HepG2 (cell line): ENCODE measurements around the gene SRR. TPM values are rescaled to one million over a fixed set of nuclear protein-coding genes. Genes with fewer than 3 reads are reported as not detected.

Source experiments
- ATAC-seq: fragments of 200-7000 bp; cut with Tn5 transposase; 3 replicates; pipeline ENCODE4 v1.9.1; 2020; ENCODE audit warnings: mild to moderate bottlenecking, moderate library complexity
- BruUV-seq: library from RNA; stranded (reverse); fragments of 400-500 nt; replicated peaks from 2 replicates; lab custom pipeline; 2021; lab: Mats Ljungman, UMichigan
- CTCF ChIA-PET: fragments of 300-600 bp; formaldehyde crosslinking; extraction: SDS; loops from one replicate; lab custom pipeline; 2021; ENCODE audit warnings: low total read pairs, inconsistent platforms, low intra/inter-chr PET ratio; lab: Yijun Ruan, JAX
- POLR2A ChIA-PET: fragments of 350-600 bp; sonication (Branson Sonifier 250); formaldehyde crosslinking; loops from one replicate; lab custom pipeline; 2020; ENCODE audit warnings: antibody characterized with exemption, inconsistent platforms; lab: Yijun Ruan, JAX
- DNase-seq: peaks from one replicate; pipeline ENCODE4 v3.0.0-alpha.2; 2015; ENCODE audit warnings: low spot score
- FAIRE-seq: peaks from 3 replicates; lab custom pipeline; 2011; peaks lifted over from hg19 to GRCh38; lab: Jason Lieb, UNC
- H2AFZ ChIP-seq: one replicate; pipeline ENCODE4 v1.6.1; 2011; ENCODE audit warnings: low read length, inconsistent platforms
- H3K27ac ChIP-seq: fragments of 300-600 bp; 3 replicates; pipeline ENCODE4 v1.8.0; 2011; ENCODE audit warnings: mixed run types, mild to moderate bottlenecking, mixed read lengths, low read length, inconsistent platforms; ENCODE audit not compliant: insufficient read depth; ENCODE audit errors: extremely low read length
- H3K27me3 ChIP-seq, 2 experiments: fragments of 200-600 bp in 1 of 2; 2 replicates in 1 of 2; 3 replicates in 1 of 2; pipeline versions ENCODE4 v1.6.0 to v1.8.0; 2011; ENCODE audit warnings: low read length in 2 of 2, mild to moderate bottlenecking in 2 of 2, moderate library complexity in 2 of 2, inconsistent platforms in 1 of 2; ENCODE audit not compliant: insufficient read depth in 2 of 2, control insufficient read depth in 1 of 2
- H3K36me3 ChIP-seq, 2 experiments: fragments of 200-600 bp in 1 of 2; replicated peaks in 1 of 2; 2 replicates in 1 of 2; 3 replicates in 1 of 2; pipeline versions ENCODE4 v1.5.1 to v1.8.0; 2011; ENCODE audit warnings: low read length in 2 of 2, inconsistent platforms in 1 of 2; ENCODE audit not compliant: insufficient read depth in 2 of 2, control insufficient read depth in 1 of 2
- H3K4me1 ChIP-seq: 2 replicates; pipeline ENCODE4 v1.5.1; 2012; ENCODE audit warnings: low read length, inconsistent platforms; ENCODE audit not compliant: insufficient read depth
- H3K4me2 ChIP-seq: 2 replicates; pipeline ENCODE4 v1.6.0; 2011; ENCODE audit warnings: low read depth, low read length, inconsistent platforms
- H3K4me3 ChIP-seq, 3 experiments: fragments of 200-600 bp in 1 of 3; sonication (generic), shearing (Covaris generic) in 1 of 3; replicated peaks in 1 of 3; 2 replicates each; pipeline ENCODE4 v1.5.1; 2011 to 2016; ENCODE audit warnings: low read length in 3 of 3, inconsistent platforms in 2 of 3, low read depth in 2 of 3, mild to moderate bottlenecking in 2 of 3, control low read depth in 1 of 3, mixed read lengths in 1 of 3; ENCODE audit not compliant: insufficient read depth in 1 of 3
- H3K79me2 ChIP-seq: one replicate; pipeline ENCODE4 v1.6.1; 2011; ENCODE audit warnings: low read length, inconsistent platforms; ENCODE audit not compliant: insufficient read depth
- H3K9ac ChIP-seq: 2 replicates; pipeline ENCODE4 v1.6.0; 2011; ENCODE audit warnings: mild to moderate bottlenecking, low read depth, low read length, inconsistent platforms; ENCODE audit not compliant: insufficient read depth
- H3K9me3 ChIP-seq: 2 replicates; pipeline ENCODE4 v1.5.1; 2012; ENCODE audit warnings: mild to moderate bottlenecking, low read length
- H4K20me1 ChIP-seq: 2 replicates; pipeline ENCODE4 v1.6.0; 2011; ENCODE audit warnings: inconsistent platforms, mild to moderate bottlenecking, low read length, moderate library complexity; ENCODE audit not compliant: insufficient read depth
- ATAD3A ChIP-seq: sonication (generic); formaldehyde crosslinking; IDR thresholded peaks from 2 replicates; pipeline ENCODE4 v1.4.0; 2020; ENCODE audit warnings: missing genetic modification reagents
- CEBPB ChIP-seq: IDR thresholded peaks from 2 replicates; pipeline ENCODE4 v1.6.1; 2011; ENCODE audit warnings: low read depth, low read length, improper control_type of control experiment, borderline replicate concordance
- DDIT3 ChIP-seq: sonication (generic); formaldehyde crosslinking; IDR thresholded peaks from 2 replicates; pipeline ENCODE4 v1.4.0; 2020; ENCODE audit warnings: mild to moderate bottlenecking, missing genetic modification reagents
- HBP1 ChIP-seq: IDR thresholded peaks from 2 replicates; pipeline ENCODE4 v1.6.1; 2016; ENCODE audit warnings: low read depth, control low read depth
- IKZF4 ChIP-seq: sonication (generic); formaldehyde crosslinking; IDR thresholded peaks from 2 replicates; pipeline ENCODE4 v1.5.1; 2020; ENCODE audit warnings: borderline replicate concordance, mild to moderate bottlenecking, low read depth, missing genetic modification reagents; ENCODE audit errors: not compliant biosample characterization
- MXD1 ChIP-seq: sonication (generic); formaldehyde crosslinking; IDR thresholded peaks from 2 replicates; pipeline ENCODE4 v1.4.0; 2020; ENCODE audit warnings: mild to moderate bottlenecking, missing genetic modification reagents
- NR1H2 ChIP-seq: sonication (generic); formaldehyde crosslinking; IDR thresholded peaks from 2 replicates; pipeline ENCODE4 v1.8.1; 2022; ENCODE audit warnings: low read depth, missing genetic modification reagents, borderline replicate concordance
- PRMT3 ChIP-seq: sonication (generic); formaldehyde crosslinking; IDR thresholded peaks from 2 replicates; pipeline ENCODE4 v1.8.1; 2022; ENCODE audit warnings: low read depth, mild to moderate bottlenecking, moderate library complexity, missing genetic modification reagents, borderline replicate concordance
- RAD51 ChIP-seq: fragments of 450-650 bp; IDR thresholded peaks from 2 replicates; pipeline ENCODE4 v1.6.1; 2016; ENCODE audit warnings: borderline replicate concordance
- SP5 ChIP-seq: IDR thresholded peaks from 2 replicates; pipeline ENCODE4 v1.6.1; 2016; ENCODE audit warnings: low read depth, borderline replicate concordance
- ZBTB49 ChIP-seq: sonication (generic); formaldehyde crosslinking; IDR thresholded peaks from 2 replicates; pipeline ENCODE4 v1.4.0; 2020; ENCODE audit warnings: missing genetic modification reagents, borderline replicate concordance
- ZNF367 ChIP-seq: sonication (generic); formaldehyde crosslinking; IDR thresholded peaks from 2 replicates; pipeline ENCODE4 v1.4.0; 2020; ENCODE audit warnings: missing genetic modification reagents, borderline replicate concordance
- WGBS: methylation state at CpG from one replicate; pipeline ENCODE4 v1.1.6; 2017; ENCODE audit warnings: low lambda C conversion rate; 5-methylcytosine and 5-hydroxymethylcytosine counted together
- in situ Hi-C: cut with HindIII; loops from 2 replicates; pipeline ENCODE4 v1.10.0; 2017; ENCODE audit warnings: low pct_unique_long_range_greater_than_20kb; ENCODE audit not compliant: extremely low pct_ligation_motif_present
- intact Hi-C: fragments of 100-400 bp; cut with micrococcal nuclease; formaldehyde crosslinking; loops from one replicate; pipeline ENCODE4 v1.10.0; 2022; ENCODE audit not compliant: unreplicated experiment
- polyA plus RNA-seq, 8 experiments: library from polyadenylated mRNA; depleted of rRNA in 3 of 8; stranded (reverse) in 7 of 8; unstranded in 1 of 8; fragments of >200 nt; fragmentation: Illumina TruSeq in 4 of 8; extraction: Trizol in 4 of 8; gene quantifications; 2 replicates each; pipeline versions ENCODE4 v1.2.1 to v1.2.3, GENCODE V29; 2011 to 2016; ENCODE audit warnings: low read depth in 4 of 8, missing spikeins in 1 of 8, mixed read lengths in 1 of 8; ENCODE audit not compliant: insufficient read depth in 1 of 8
- total RNA-seq, 5 experiments: library from RNA; depleted of rRNA; stranded (reverse); fragments of >200 nt; fragmentation: Illumina TruSeq; extraction: Trizol; gene quantifications; 2 replicates each; pipeline ENCODE4 v1.2.3, GENCODE V29; 2016; ENCODE audit warnings: low read depth in 1 of 5

Gene SRR
- total and polyA plus RNA-seq, 2 of the 13 experiments (the other 11 are each of a cell fraction or from before 2014, with no cell fraction given), result 3.6 to 7.8 TPM

DNA sequence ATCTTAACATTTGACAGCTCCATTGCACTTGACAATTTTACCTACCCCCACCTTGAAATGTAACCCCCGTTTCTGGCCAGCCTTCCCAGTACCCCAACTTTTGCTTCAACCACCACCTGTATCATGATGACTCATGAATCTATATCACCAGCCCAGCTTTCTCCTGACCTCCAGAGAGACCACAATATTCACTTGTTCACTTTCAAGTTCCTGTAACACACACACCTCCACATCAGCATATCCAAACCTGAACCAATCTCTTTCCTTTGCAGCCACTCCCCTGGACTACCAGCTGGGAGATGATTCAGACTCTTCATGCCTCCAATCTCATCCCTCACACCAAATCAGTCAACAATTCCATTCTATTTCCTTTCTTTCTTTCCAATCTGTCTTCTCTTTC is 8.2 kb upstream of the SRR start (continued):
- no peak for TF ChIP-seq HBP1

GRCh38 chr17:2297023-2297422 is 6.7 kb upstream of the SRR start:
- no peak overlapping the region for H3K4me2 ChIP-seq
- H3K9me3 ChIP-seq, result no peaks in the 10 kb centered on the region
- in situ Hi-C loops, result no loop called here
- WGBS, result 97% methylated on average over 5 of the region's 5 CpGs
- ChIA-PET CTCF (no interaction called here), POLR2A (no interaction called here)
- H3K36me3 ChIP-seq, result peaks cover 21 to 69% of the 10 kb centered on the region in 2 experiments
- peaks cover 19% of the 10 kb centered on the region for H3K79me2 ChIP-seq
- FAIRE-seq (no peak), ATAC-seq (no peak), DNase-seq (no peak)
- H3K27ac ChIP-seq, result no peak overlapping the region
- intact Hi-C loops, result no loop called here
- H2AFZ ChIP-seq, result no peak overlapping the region
- TF ChIP-seq MXD1 (CRISPR knock-in tag) (no peak), CEBPB (0 out of 2 replicates have a peak, but pooled peaks have one; percentile 61)
- no peak overlapping the region for H3K9ac ChIP-seq
- no peaks in the 10 kb centered on the region; the same call in 1 of the 2 replicates for H4K20me1 ChIP-seq
- BruUV-seq, result no TSS peak
- H3K27me3 ChIP-seq, result no peaks in the 10 kb centered on the region
- H3K4me3 ChIP-seq, result no peak overlapping the region
- peaks cover 12% of the 10 kb centered on the region for H3K4me1 ChIP-seq

- Histone ChIP-seq H3K4me3 (no peak overlapping the region), H3K79me2 (peaks cover 30% of the 10 kb centered on the region), H3K27ac (no peak overlapping the region), H2AFZ (no peak overlapping the region), H3K4me2 (no peak overlapping the region), H4K20me1 (peaks cover 3% of the 10 kb centered on the region; the same call in 1 of the 2 replicates), H3K36me3 (peaks cover 13 to 52% of the 10 kb centered on the region in 2 experiments), H3K9me3 (no peaks in the 10 kb centered on the region), H3K27me3 (no peaks in the 10 kb centered on the region; a peak in 1 of 5 replicates), H3K9ac (no peak overlapping the region), H3K4me1 (peaks cover 17% of the 10 kb centered on the region)
- FAIRE-seq, result no peak
- CTCF ChIA-PET, result no interaction called here
- POLR2A ChIA-PET, result no interaction called here
- DNase-seq, result no peak
- in situ Hi-C loops, result no loop called here
- intact Hi-C loops, result no loop called here
- WGBS, result 100% methylated on average over 12 of the region's 12 CpGs
- no TSS peak for BruUV-seq
- ATAC-seq, result no peak
- no peak for TF ChIP-seq PRMT3 (CRISPR knock-in tag)
- no peak for TF ChIP-seq DDIT3 (CRISPR knock-in tag)
- TF ChIP-seq ATAD3A (CRISPR knock-in tag), result no peak
- TF ChIP-seq ZNF367 (CRISPR knock-in tag), result no peak
- TF ChIP-seq ZBTB49 (CRISPR knock-in tag), result no peak
- TF ChIP-seq IKZF4, result no peak
- no peak for TF ChIP-seq SP5 (CRISPR knock-in tag)
- no peak for TF ChIP-seq RAD51
- no peak for TF ChIP-seq NR1H2 (CRISPR knock-in tag)
Measured at GRCh38 chr17:2299136-2299535, 4.6 kb upstream of the SRR start.
